SH-SY5Y (cell line): ENCODE measurements around the gene ACRBP.
A peak's percentile ranks its signal among the peaks of the same experiment; 100 is the strongest.

ENCODE experiments used
- GATA2 ChIP-seq: IDR thresholded peaks from 2 replicates; pipeline ENCODE4 v1.6.1; 2011; ENCODE audit warnings: mild to moderate bottlenecking, low read depth, low read length
- GATA3 ChIP-seq: IDR thresholded peaks from 2 replicates; pipeline ENCODE4 v1.6.1; 2011; ENCODE audit warnings: low read depth, mild to moderate bottlenecking, low read length, moderate library complexity

Gene ACRBP

DNA sequence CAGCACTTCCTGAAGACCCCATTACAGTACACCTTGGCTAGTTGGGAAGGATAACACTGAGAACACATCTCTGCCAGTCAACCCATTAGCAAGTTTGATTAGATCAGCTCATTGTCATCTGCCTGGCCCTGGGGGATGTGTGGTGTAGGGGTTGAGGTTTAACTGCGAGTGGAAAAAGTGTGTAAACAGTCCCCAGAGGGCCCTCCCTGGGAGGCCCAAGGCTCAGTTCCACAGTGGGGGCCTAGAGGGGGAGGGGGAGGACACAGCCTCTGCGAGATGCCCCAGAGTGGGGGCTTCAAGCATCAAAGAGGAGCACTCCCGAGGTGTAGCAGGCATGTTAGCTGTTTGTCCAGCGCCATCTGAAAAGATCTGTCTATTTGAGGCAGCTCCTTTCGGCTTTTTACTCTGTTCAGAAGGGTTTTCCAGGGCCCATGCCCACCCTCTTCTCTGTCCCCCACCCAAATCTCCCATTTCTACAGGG is 11.8 kb downstream of the ACRBP start:
- peak; percentile 43; the same call in 1 of the 2 replicates for TF ChIP-seq GATA2
- TF ChIP-seq GATA3: no peak

GRCh38 chr12:6632026-6632983 is 14.9 kb downstream of the ACRBP start:
- no peak for TF ChIP-seq GATA3
- TF ChIP-seq GATA2: no peak

- TF ChIP-seq GATA2 (no peak), GATA3 (no peak)
Observed at GRCh38 chr12:6631549-6631961, 15.7 kb downstream of the ACRBP start.

GRCh38 chr12:6630736-6631135 is 16.5 kb downstream of the ACRBP start:
- TF ChIP-seq GATA2: no peak
- no peak for TF ChIP-seq GATA3

DNA sequence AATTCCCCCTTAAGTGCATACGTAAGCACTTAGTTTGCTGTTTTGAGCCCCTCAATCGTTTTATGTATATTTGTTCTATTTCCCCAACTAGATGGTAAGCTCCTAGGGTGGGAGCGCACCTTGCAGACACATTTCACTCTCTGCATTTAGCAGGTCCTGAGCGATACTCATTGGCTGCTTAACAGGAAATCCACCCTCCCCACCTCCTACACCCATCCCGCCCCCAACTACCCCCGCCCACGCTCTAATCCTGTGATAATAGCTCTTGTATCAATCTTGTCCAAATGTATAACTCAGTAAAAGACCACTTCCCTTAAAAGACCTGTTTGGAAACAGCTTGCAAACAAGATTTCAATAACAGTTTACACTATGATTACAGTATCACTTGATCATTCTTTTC is 19.6 kb downstream of the ACRBP start:
- TF ChIP-seq GATA3 (no peak), GATA2 (no peak)

DNA sequence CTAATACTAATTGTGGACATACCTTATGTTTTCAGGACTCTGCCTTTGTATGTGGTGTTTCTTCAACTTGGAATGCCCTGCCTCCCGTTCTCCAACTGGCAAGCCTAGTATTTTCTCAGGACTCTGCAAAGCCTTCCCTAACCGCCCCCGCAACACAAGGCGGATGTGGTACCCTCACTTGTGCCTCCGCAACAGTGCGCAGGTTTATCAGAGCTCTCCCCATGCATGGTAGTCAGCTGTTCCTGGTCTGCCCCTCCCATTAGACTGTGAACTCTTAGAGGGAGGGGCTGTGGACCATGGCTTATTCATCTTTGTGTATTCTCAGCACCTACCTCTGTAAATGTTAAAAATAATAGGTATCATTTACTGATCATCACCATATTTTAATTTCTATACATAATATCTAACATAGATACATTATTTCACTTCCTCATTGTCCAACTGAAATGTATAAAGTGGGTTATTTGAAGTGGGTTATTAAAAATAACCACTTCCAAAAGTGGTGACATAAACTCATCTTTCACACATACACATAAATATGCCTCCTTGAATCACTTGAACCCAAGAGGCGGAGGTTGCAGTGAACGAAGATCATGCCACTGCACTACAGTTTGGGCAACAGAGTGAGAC is 20.5 kb downstream of the ACRBP start:
- TF ChIP-seq GATA3 (no peak), GATA2 (no peak)

DNA sequence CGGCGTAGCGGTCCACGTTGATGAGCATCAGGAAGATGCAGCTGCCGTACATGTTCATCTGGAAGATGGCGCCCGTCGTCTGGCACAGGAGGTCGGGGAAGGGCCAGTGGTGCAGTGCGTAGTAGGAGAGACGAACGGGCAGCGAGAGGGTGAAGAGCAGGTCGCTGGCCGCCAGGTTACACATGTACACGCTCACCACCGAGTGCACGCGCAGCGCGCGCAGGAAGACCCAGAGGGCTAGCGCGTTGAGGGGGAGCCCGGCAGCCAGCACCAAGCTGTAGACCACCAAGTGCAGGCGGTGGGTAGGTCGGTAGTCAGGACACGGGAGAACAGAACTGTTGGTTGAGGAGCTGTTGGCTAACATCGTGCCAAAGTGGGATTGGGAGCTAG is 26.4 kb downstream of the ACRBP start:
- TF ChIP-seq GATA2 (no peak), GATA3 (no peak)

DNA sequence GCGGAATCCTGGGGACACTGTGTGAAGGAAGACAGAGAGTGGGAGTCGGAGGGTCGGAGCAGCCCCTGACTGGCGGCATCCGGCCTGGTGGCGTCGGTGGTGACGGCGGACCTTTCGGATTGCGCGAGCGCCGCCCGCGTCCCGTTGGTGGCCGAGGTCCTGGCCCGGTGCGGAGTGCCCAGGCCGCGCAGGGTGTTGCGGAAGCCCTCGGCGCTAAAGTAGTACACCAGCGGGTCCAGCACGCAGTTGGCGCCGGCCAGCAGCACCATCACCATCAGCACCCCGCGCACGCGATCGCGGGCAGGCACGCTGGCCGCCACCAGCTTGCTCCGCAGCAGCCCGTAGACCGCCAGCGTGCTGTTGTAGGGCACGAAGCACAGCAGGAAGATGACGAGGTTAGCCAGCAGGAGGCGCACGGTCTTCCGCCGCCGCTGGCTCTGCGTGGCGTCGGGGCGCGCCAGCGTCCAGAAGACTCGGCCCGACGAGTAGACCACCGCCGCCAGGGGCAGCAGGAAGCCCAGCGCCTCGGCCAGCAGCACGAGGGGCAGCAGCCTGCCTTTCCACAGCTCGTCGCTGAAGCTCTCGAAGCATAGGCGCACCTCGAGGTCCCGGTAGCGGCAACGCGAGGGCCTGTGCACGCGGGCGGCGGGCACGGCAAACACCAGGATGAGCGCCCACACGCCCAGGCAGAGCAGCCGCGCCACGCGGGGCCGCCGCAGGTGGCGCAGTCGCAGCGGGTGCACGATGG is 26.9 kb downstream of the ACRBP start:
- no peak for TF ChIP-seq GATA3
- TF ChIP-seq GATA2: no peak

DNA sequence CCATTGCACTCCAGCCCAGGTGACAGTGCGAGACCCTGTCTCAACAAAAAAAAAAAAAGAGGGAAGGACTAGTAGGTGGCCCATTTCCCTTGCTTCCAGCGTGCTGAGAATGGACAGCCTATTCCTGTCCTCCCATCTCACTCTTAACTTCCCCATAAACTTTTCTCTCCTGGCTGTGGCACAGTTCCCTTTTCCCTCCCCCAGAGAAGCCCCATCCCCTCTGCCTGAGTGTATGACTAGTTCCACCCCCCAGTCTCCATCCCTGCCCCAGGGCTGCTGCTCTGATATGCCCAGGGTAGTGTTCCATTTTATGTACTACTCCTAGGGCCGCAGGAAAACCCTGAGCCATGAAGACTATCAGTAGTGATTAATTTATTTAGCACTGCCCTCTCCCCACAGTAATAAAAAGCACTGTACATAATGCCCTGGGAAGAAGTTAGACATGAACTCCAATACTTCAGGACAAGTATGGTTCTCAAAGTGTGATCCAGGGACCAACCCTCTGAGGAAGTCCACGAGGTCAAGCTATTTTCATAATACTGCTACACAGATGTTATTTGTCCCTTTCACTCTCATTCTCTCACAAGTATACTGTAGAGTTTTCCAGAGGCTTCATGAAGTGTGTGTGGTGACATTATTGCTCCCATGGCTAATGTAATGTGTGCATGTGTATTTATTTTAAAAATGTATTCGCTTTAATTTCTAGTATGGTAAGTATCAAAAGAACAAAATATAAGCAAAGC is 28.6 kb downstream of the ACRBP start:
- TF ChIP-seq GATA2 (no peak), GATA3 (no peak)

- TF ChIP-seq GATA2: no peak
- TF ChIP-seq GATA3: no peak
Observed at GRCh38 chr12:6615802-6616201, 31.4 kb downstream of the ACRBP start.

DNA sequence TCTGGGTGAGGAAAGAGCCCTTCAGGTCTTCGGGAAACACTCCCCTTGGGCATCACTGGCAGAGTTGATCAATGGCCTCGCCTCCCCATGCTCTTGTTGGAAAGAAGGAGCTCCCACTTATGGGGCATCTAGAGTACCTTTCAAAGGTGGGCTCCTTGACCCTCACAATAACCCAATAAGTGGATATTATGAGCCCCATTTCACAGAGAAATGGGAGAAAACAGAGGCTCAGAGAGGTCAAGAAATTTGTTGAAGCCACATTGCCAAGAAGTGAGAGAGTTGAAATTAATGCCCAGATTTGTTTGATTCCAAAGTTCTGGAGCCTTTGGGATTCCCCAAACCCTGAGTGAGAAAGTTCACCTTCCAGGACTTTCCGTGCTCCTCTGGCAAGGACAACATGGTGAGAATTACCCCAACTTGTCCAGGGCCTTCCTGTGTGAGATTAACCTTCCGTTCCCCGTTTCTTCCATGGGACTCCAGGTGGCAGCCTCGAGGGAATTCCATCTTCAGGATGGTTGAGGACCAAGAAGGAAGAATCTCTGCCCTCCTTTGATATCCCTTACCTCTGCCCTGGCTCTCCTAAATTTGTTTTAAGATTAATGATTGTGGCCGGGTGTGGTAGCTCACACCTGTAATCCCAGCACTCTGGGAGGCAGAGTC is 32.6 kb downstream of the ACRBP start:
- no peak for TF ChIP-seq GATA3

GRCh38 chr12:6613776-6614512 is 33.3 kb downstream of the ACRBP start:
- TF ChIP-seq GATA2: no peak
- no peak for TF ChIP-seq GATA3

GRCh38 chr12:6613015-6613775 is 34.0 kb downstream of the ACRBP start:
- TF ChIP-seq GATA3 (no peak), GATA2 (no peak)
